Ovary (tissue), 3 donors: Measurements from ENCODE around the gene SEZ6L2.

Source experiments
- CTCF ChIP-seq, 3 donors: fragments of 450-650 bp in 2 of 3; fragments of 200-600 bp in 1 of 3; IDR thresholded peaks; one replicate each; pipeline versions ENCODE4 v1.5.1 to v1.8.0; 2016 to 2022; ENCODE audit warnings: antibody characterized with exemption in 3 of 3, mild to moderate bottlenecking in 1 of 3
- EP300 ChIP-seq: sonication (generic); formaldehyde crosslinking; IDR thresholded peaks from one replicate; pipeline ENCODE4 v1.6.1; 2017; ENCODE audit warnings: antibody characterized with exemption
- POLR2A ChIP-seq: fragments of 450-650 bp; IDR thresholded peaks from one replicate; pipeline ENCODE4 v1.6.1; 2017; ENCODE audit warnings: antibody characterized with exemption, mild to moderate bottlenecking, moderate library complexity
- donor health status: DM: no; HTN: no; CAD: no.

GRCh38 chr16:29826342-29826695, 73.0 kb downstream of the SEZ6L2 start:
- TF ChIP-seq CTCF (IDR thresholded peaks at IDR 0.05) (no peak), POLR2A (no peak), EP300 (no peak)
